ENCODE results near the gene SAPCD2.

SAPCD2 gene

GRCh38 chr9:137084526-137084925, 14.2 kb upstream of the SAPCD2 start:
- DNase-seq (ENCODE audit: low read depth), result peak; percentile 80
- TF ChIP-seq, protein P1, sequence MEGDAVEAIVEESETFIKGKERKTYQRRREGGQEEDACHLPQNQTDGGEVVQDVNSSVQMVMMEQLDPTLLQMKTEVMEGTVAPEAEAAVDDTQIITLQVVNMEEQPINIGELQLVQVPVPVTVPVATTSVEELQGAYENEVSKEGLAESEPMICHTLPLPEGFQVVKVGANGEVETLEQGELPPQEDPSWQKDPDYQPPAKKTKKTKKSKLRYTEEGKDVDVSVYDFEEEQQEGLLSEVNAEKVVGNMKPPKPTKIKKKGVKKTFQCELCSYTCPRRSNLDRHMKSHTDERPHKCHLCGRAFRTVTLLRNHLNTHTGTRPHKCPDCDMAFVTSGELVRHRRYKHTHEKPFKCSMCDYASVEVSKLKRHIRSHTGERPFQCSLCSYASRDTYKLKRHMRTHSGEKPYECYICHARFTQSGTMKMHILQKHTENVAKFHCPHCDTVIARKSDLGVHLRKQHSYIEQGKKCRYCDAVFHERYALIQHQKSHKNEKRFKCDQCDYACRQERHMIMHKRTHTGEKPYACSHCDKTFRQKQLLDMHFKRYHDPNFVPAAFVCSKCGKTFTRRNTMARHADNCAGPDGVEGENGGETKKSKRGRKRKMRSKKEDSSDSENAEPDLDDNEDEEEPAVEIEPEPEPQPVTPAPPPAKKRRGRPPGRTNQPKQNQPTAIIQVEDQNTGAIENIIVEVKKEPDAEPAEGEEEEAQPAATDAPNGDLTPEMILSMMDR (IDR thresholded peaks at IDR 0.05; ENCODE audit: insufficient read depth, low read depth, low read length, missing control alignments), result no peak
- H3K4me3 ChIP-seq (ENCODE audit: low read length), result no peak overlapping the region

DNA sequence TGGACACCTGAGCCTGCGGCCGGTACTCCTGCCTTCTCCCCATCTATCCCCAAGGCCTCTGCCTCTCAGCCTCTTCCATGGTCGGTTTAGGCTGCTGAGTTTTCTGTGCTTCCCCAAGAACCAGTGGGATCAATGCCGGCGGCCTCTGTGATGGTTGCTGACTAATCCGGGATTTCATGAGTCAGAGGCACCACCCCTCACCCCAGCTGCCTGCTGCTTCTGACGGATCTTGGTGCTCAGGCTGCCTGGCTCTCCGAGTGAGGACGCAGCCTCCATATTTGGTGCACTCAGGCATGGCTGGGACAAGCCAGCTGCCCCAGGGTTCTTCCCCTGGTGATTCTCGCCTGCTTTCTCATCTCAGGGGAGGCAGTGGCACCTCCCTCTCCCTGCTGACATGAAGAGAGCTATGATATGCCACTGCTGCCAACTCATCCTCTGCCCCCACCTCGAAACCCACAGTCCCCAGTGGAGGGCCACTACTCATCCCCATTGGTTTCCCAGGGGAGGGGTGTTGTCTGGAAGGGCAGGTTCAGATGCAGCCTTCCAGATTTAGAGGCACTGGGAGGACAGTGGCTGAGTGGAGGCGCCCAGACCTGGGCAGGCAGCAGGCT, 13.1 kb upstream of the SAPCD2 start:
- TF ChIP-seq, protein P1 (IDR thresholded peaks at IDR 0.05; ENCODE audit: insufficient read depth, low read depth, low read length, missing control alignments), result no peak
- DNase-seq (ENCODE audit: low read depth), result peak; percentile 99
- no peak overlapping the region for H3K4me3 ChIP-seq (ENCODE audit: low read length)

GRCh38 chr9:137082925-137083290, 12.6 kb upstream of the SAPCD2 start:
- no peak overlapping the region for H3K4me3 ChIP-seq (ENCODE audit: low read length)
- no peak for DNase-seq (ENCODE audit: low read depth)

GRCh38 chr9:137082222-137082924, 12.0 kb upstream of the SAPCD2 start:
- DNase-seq (ENCODE audit: low read depth), result no peak
- TF ChIP-seq, protein P1 (IDR thresholded peaks at IDR 0.05; ENCODE audit: insufficient read depth, low read depth, low read length, missing control alignments), result no peak
- no peak overlapping the region for H3K4me3 ChIP-seq (ENCODE audit: low read length)

More at GRCh38 chr9:137082925-137083290, 12.6 kb upstream of the SAPCD2 start:
- TF ChIP-seq, protein P1 (IDR thresholded peaks at IDR 0.05; ENCODE audit: insufficient read depth, low read depth, low read length, missing control alignments), result no peak

DNA sequence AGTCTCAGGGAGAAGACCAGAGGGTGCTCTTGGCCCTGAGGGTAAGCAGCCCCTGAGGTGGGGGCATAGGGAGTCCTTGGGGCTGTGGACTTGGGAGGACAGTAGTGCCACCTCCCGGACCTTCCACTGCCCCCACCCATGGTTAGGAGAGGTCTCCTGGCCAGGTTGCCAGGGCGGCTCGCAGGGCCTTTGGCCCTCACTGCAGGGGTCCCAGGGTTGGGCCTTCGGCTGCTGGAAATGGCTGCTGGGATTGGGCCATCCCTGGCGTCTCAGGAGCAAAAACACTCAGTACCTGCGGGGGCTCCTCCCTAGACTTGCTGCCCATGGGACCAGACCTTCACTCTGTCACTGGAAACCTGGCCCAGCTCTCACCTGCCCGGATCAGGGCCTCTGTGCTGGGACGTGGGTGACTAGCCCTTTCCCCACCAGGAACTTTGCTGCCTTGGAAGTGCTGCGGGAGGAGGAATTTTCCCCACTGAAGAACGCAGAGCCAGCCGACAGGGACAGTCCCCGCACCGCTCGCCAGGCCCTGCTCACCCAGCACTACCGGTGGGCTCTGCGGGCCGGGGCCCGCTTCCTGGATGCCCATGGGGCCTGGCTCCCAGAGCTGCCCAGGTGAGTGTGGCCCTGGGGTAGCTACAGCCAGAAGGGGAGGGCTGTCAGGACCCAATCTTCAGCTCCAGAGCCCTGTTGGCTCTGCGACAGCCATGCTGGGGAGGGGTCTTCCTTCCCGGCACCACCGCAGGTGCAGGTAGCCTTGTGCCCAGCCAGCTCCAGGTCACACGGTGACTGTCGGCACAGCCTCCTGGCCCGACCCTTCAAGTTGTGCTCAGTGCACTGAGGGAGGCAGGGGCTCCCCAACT, 10.1 kb upstream of the SAPCD2 start:
- no peak for DNase-seq (ENCODE audit: low read depth)
- TF ChIP-seq, protein P1 (IDR thresholded peaks at IDR 0.05; ENCODE audit: insufficient read depth, low read depth, low read length, missing control alignments), result no peak
- H3K4me3 ChIP-seq (ENCODE audit: low read length), result no peak overlapping the region

GRCh38 chr9:137079401-137079787, 9.0 kb upstream of the SAPCD2 start:
- no peak for DNase-seq (ENCODE audit: low read depth)
- H3K4me3 ChIP-seq (ENCODE audit: low read length), result no peak overlapping the region
- TF ChIP-seq, protein P1 (IDR thresholded peaks at IDR 0.05; ENCODE audit: insufficient read depth, low read depth, low read length, missing control alignments), result no peak

Measured in epithelial cell of esophagus (primary cell).